Measurements from ENCODE around the gene SLC7A10.

DNA sequence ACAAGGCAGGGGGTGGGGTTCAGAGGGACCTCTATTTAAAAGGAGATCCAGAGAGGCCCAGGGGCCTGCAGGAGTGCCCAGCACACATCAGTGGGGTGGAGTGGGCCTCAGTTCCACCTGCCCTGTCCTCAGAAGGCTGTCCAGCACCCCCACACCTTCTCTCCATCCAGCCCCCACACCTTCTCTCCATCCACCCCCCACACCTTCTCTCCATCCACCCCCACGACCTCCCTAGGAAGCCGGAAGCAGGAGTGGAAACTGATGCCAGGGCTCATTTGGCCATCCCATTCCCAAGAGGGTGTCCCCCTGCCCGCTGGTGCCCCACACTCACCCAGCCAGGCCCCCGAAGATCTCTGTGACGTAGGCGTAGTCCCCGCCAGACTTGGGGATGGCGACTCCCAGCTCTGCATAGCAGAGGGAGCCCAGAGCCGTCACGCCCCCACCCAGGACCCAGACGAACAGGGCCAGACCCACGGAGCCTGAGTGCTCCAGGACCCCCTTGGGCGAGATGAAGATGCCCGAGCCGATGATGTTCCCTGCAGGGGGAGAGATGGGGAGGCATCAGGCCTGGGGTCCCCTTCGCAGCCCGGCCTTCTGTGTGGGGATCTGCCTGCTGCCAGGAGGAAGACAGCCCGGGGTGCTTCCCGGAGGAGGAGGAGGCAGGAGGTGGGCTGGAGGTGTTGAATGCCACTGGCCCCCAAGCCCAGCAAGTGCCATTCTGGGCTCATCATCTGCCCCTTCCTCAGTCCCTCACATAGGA is 10.0 kb downstream of the SLC7A10 start:
- TF ChIP-seq POLR2A (IDR thresholded peaks at IDR 0.05) (no peak), POLR2AphosphoS5 (IDR thresholded peaks at IDR 0.05; ENCODE audit: insufficient read depth in 1 of 2, low read depth in 1 of 2) (no peak)

Measured in vagina (tissue), 2 donors.